ENCODE results near the gene SUPT6H. TPM values are rescaled to one million over a fixed set of nuclear protein-coding genes. Genes with fewer than 3 reads are reported as not detected.

SUPT6H gene
- polyA plus RNA-seq, 1 donor from 2014 or later = 19.0 TPM

DNA sequence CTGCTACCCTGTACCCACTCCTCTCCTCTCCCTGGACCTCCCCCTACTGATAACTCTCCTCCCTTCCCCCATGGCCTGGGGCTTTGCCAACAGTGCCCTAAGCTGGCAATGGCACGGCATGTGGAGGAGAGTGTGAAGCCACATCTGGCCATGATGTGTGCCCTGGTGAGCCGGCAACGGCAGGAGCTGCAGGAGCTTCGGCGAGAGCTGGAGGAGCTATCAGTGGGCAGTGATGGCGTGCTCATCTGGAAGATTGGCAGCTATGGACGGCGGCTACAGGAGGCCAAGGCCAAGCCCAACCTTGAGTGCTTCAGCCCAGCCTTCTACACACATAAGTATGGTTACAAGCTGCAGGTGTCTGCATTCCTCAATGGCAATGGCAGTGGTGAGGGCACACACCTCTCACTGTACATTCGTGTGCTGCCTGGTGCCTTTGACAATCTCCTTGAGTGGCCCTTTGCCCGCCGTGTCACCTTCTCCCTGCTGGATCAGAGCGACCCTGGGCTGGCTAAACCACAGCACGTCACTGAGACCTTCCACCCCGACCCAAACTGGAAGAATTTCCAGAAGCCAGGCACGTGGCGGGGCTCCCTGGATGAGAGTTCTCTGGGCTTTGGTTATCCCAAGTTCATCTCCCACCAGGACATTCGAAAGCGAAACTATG, 87.0 kb downstream of the SUPT6H start:
- H3K9ac ChIP-seq (ENCODE audit: low read length) = peak overlapping the region; percentile 56
- H3K9me3 ChIP-seq (ENCODE audit: low read length) = no peaks in the 10 kb centered on the region
- no peaks in the 10 kb centered on the region for H3K9me2 ChIP-seq (ENCODE audit: insufficient read depth, low read length)
- H3K27ac ChIP-seq (ENCODE audit: low read length) = peak overlapping the region; percentile 59
- H3K27me3 ChIP-seq (ENCODE audit: insufficient read depth, low read depth, low read length) = no peaks in the 10 kb centered on the region
- H2AFZ ChIP-seq (ENCODE audit: low read depth, low read length) = no peak overlapping the region
- H3K79me2 ChIP-seq (replicated peaks; ENCODE audit: insufficient read depth, low read length) = peaks cover 43% of the 10 kb centered on the region
- peaks cover 22% of the 10 kb centered on the region for H3K36me3 ChIP-seq (ENCODE audit: insufficient read depth, low read length)
- peaks cover 28% of the 10 kb centered on the region for H4K20me1 ChIP-seq (ENCODE audit: insufficient read depth)
- H3K4me3 ChIP-seq (ENCODE audit: low read length) = peak overlapping the region; percentile 39
- TF ChIP-seq POLR2AphosphoS5 (IDR thresholded peaks at IDR 0.05) = peak; percentile 1
- TF ChIP-seq RAD21 (conservative IDR thresholded peaks at IDR 0.05) = no peak
- H3F3A ChIP-seq (ENCODE audit: insufficient read depth, low read length, poor library complexity, severe bottlenecking) = peaks cover 4% of the 10 kb centered on the region
- no peak overlapping the region for H3K4me2 ChIP-seq (ENCODE audit: low read length)

DNA sequence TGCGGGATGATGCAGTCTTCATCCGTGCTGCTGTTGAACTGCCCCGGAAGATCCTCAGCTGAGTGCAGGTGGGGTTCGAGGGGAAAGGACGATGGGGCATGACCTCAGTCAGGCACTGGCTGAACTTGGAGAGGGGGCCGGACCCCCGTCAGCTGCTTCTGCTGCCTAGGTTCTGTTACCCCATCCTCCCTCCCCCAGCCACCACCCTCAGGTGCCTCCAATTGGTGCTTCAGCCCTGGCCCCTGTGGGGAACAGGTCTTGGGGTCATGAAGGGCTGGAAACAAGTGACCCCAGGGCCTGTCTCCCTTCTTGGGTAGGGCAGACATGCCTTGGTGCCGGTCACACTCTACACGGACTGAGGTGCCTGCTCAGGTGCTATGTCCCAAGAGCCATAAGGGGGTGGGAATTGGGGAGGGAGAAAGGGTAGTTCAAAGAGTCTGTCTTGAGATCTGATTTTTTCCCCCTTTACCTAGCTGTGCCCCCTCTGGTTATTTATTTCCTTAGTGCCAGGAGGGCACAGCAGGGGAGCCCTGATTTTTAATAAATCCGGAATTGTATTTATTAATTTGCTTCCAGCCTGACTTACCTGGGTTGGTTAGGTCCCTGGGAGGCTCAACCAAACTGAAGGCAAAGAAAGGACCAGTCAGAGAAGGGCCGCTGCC, 87.6 kb downstream of the SUPT6H start:
- TF ChIP-seq MXI1 (conservative IDR thresholded peaks at IDR 0.05; ENCODE audit: poor library complexity, severe bottlenecking) (no peak), SMC3 (conservative IDR thresholded peaks at IDR 0.05; ENCODE audit: poor library complexity) (no peak), RAD21 (conservative IDR thresholded peaks at IDR 0.05) (no peak)
- H3K4me3 ChIP-seq (ENCODE audit: low read length) = peak overlapping the region; percentile 39
- peaks cover 4% of the 10 kb centered on the region for H3F3A ChIP-seq (ENCODE audit: insufficient read depth, low read length, poor library complexity, severe bottlenecking)
- H3K27me3 ChIP-seq (ENCODE audit: insufficient read depth, low read depth, low read length) = no peaks in the 10 kb centered on the region
- peaks cover 28% of the 10 kb centered on the region for H4K20me1 ChIP-seq (ENCODE audit: insufficient read depth)
- no peak overlapping the region for H2AFZ ChIP-seq (ENCODE audit: low read depth, low read length)
- H3K79me2 ChIP-seq (replicated peaks; ENCODE audit: insufficient read depth, low read length) = peaks cover 36% of the 10 kb centered on the region
- peaks cover 22% of the 10 kb centered on the region for H3K36me3 ChIP-seq (ENCODE audit: insufficient read depth, low read length)
- no peaks in the 10 kb centered on the region for H3K9me3 ChIP-seq (ENCODE audit: low read length)
- H3K9ac ChIP-seq (ENCODE audit: low read length) = peak overlapping the region; percentile 56
- H3K27ac ChIP-seq (ENCODE audit: low read length) = peak overlapping the region; percentile 59
- H3K9me2 ChIP-seq (ENCODE audit: insufficient read depth, low read length) = no peaks in the 10 kb centered on the region
- no peak overlapping the region for H3K4me2 ChIP-seq (ENCODE audit: low read length)

DNA sequence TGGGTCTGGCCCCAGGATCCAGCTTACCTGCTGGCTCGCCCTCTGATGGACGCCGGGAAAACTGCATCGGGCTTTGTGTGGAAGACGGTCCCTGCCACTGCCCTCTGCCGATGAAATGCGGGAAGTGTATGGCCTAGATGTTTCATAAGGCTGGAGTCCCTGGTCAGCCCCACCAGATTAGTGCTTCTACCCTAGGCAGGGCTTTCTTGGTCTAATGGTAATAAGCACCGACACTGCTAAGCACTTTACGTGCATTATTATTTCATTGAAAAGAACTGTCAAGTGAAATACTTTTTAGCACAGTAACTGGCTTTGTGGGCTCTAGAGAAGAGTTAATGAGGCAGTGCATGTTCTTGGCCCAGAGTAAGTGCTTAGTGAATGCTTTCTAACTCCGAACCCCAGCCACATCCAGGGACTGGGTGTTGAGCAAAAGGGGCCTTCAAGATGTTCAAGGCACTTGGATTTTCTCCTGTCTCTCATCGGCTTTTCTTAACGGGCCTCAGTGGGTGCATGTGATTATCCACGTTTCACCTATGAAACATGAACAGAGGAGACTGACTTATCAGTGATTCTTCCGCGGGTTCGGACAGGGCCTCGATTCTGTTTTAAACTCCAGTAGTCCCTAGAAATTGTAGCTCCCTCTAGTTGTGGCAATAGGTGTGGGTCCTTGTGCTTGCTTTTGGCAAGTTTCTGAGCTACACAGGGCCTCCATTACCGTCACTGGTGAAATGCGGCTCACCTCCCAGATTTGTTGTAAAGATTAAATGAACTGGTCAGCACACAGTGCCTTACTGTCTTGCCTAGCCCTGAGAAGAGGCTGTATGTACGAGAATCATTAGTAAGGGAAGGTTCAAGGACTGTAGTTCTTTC, 88.4 kb downstream of the SUPT6H start:
- Histone ChIP-seq H3K36me3 (ENCODE audit: insufficient read depth, low read length) (peaks cover 22% of the 10 kb centered on the region), H3F3A (ENCODE audit: insufficient read depth, low read length, poor library complexity, severe bottlenecking) (peaks cover 4% of the 10 kb centered on the region), H3K9me2 (ENCODE audit: insufficient read depth, low read length) (no peaks in the 10 kb centered on the region), H2AFZ (ENCODE audit: low read depth, low read length) (no peak overlapping the region), H4K20me1 (ENCODE audit: insufficient read depth) (peaks cover 28% of the 10 kb centered on the region), H3K4me3 (ENCODE audit: low read length) (peak overlapping the region; percentile 39), H3K4me2 (ENCODE audit: low read length) (no peak overlapping the region), H3K27ac (ENCODE audit: low read length) (peak overlapping the region; percentile 59), H3K79me2 (replicated peaks; ENCODE audit: insufficient read depth, low read length) (peaks cover 28% of the 10 kb centered on the region), H3K9ac (ENCODE audit: low read length) (peak overlapping the region; percentile 56), H3K27me3 (ENCODE audit: insufficient read depth, low read depth, low read length) (no peaks in the 10 kb centered on the region), H3K9me3 (ENCODE audit: low read length) (no peaks in the 10 kb centered on the region)
- TF ChIP-seq POLR2AphosphoS5 (IDR thresholded peaks at IDR 0.05) = peak; percentile 75
- TF ChIP-seq, protein P1, sequence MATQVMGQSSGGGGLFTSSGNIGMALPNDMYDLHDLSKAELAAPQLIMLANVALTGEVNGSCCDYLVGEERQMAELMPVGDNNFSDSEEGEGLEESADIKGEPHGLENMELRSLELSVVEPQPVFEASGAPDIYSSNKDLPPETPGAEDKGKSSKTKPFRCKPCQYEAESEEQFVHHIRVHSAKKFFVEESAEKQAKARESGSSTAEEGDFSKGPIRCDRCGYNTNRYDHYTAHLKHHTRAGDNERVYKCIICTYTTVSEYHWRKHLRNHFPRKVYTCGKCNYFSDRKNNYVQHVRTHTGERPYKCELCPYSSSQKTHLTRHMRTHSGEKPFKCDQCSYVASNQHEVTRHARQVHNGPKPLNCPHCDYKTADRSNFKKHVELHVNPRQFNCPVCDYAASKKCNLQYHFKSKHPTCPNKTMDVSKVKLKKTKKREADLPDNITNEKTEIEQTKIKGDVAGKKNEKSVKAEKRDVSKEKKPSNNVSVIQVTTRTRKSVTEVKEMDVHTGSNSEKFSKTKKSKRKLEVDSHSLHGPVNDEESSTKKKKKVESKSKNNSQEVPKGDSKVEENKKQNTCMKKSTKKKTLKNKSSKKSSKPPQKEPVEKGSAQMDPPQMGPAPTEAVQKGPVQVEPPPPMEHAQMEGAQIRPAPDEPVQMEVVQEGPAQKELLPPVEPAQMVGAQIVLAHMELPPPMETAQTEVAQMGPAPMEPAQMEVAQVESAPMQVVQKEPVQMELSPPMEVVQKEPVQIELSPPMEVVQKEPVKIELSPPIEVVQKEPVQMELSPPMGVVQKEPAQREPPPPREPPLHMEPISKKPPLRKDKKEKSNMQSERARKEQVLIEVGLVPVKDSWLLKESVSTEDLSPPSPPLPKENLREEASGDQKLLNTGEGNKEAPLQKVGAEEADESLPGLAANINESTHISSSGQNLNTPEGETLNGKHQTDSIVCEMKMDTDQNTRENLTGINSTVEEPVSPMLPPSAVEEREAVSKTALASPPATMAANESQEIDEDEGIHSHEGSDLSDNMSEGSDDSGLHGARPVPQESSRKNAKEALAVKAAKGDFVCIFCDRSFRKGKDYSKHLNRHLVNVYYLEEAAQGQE (IDR thresholded peaks at IDR 0.05; ENCODE audit: borderline replicate concordance) = no peak
- peak; percentile 26 for TF ChIP-seq EP300 (conservative IDR thresholded peaks at IDR 0.05; ENCODE audit: poor library complexity, severe bottlenecking)
- TF ChIP-seq TAF1 (IDR thresholded peaks at IDR 0.05; ENCODE audit: low read depth) = no peak
- TF ChIP-seq, protein P2, sequence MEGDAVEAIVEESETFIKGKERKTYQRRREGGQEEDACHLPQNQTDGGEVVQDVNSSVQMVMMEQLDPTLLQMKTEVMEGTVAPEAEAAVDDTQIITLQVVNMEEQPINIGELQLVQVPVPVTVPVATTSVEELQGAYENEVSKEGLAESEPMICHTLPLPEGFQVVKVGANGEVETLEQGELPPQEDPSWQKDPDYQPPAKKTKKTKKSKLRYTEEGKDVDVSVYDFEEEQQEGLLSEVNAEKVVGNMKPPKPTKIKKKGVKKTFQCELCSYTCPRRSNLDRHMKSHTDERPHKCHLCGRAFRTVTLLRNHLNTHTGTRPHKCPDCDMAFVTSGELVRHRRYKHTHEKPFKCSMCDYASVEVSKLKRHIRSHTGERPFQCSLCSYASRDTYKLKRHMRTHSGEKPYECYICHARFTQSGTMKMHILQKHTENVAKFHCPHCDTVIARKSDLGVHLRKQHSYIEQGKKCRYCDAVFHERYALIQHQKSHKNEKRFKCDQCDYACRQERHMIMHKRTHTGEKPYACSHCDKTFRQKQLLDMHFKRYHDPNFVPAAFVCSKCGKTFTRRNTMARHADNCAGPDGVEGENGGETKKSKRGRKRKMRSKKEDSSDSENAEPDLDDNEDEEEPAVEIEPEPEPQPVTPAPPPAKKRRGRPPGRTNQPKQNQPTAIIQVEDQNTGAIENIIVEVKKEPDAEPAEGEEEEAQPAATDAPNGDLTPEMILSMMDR (IDR thresholded peaks at IDR 0.05; ENCODE audit: poor library complexity, severe bottlenecking) = peak; percentile 100
- TF ChIP-seq RAD21 (conservative IDR thresholded peaks at IDR 0.05) = peak; percentile 75
- peak; percentile 18 for TF ChIP-seq MXI1 (conservative IDR thresholded peaks at IDR 0.05; ENCODE audit: poor library complexity, severe bottlenecking)
- TF ChIP-seq EZH2 (IDR thresholded peaks at IDR 0.05; ENCODE audit: borderline replicate concordance, insufficient read depth, low read length, poor library complexity, severe bottlenecking) = no peak
- TF ChIP-seq SMC3 (conservative IDR thresholded peaks at IDR 0.05; ENCODE audit: poor library complexity) = peak; percentile 89
